Epithelial cell of esophagus (primary cell): ENCODE measurements around the gene TTC7B.
"Not testable (repeated sequence)": the region's sequence is repeated elsewhere in the genome, so short reads cannot be mapped to it uniquely, and the experiment has no call there.

Experiments used
- DNase-seq: peaks from one replicate; pipeline ENCODE4 v3.0.0; 2010; ENCODE audit warnings: low read depth
- H3K4me3 ChIP-seq: 2 replicates; pipeline ENCODE4 v1.5.1; 2011; ENCODE audit warnings: mild to moderate bottlenecking, low read length, control low read depth
- TF ChIP-seq, protein P1 (sequence below): IDR thresholded peaks from 2 replicates; pipeline ENCODE4 v1.5.1; 2011; ENCODE audit warnings: low read depth, mild to moderate bottlenecking, low read length, control low read depth, inconsistent platforms; ENCODE audit not compliant: insufficient read depth; ENCODE audit errors: missing control alignments

The TTC7B gene

DNA sequence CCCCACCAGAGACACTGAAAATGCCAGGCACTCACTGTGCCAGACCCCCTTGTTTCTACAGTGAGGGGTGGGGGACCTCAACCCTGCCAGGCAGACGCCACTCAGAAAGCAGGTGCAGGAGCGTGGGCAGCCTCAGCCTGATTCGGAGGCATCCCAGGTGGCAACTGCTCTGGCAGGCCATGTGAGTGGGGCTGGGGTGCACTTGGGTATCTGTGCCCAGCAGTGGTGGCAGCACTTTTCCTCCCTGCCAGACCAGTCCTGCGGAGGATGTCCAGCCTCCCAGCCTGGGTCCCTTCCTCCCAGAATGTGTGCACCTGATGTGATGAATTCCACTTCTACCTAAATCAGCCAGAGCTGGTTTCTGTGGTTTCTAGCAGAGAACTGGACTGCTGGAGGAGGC, 13.4 kb upstream of the TTC7B start:
- H3K4me3 ChIP-seq: no peak overlapping the region
- DNase-seq: no peak
- TF ChIP-seq, protein P1, sequence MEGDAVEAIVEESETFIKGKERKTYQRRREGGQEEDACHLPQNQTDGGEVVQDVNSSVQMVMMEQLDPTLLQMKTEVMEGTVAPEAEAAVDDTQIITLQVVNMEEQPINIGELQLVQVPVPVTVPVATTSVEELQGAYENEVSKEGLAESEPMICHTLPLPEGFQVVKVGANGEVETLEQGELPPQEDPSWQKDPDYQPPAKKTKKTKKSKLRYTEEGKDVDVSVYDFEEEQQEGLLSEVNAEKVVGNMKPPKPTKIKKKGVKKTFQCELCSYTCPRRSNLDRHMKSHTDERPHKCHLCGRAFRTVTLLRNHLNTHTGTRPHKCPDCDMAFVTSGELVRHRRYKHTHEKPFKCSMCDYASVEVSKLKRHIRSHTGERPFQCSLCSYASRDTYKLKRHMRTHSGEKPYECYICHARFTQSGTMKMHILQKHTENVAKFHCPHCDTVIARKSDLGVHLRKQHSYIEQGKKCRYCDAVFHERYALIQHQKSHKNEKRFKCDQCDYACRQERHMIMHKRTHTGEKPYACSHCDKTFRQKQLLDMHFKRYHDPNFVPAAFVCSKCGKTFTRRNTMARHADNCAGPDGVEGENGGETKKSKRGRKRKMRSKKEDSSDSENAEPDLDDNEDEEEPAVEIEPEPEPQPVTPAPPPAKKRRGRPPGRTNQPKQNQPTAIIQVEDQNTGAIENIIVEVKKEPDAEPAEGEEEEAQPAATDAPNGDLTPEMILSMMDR: no peak

DNA sequence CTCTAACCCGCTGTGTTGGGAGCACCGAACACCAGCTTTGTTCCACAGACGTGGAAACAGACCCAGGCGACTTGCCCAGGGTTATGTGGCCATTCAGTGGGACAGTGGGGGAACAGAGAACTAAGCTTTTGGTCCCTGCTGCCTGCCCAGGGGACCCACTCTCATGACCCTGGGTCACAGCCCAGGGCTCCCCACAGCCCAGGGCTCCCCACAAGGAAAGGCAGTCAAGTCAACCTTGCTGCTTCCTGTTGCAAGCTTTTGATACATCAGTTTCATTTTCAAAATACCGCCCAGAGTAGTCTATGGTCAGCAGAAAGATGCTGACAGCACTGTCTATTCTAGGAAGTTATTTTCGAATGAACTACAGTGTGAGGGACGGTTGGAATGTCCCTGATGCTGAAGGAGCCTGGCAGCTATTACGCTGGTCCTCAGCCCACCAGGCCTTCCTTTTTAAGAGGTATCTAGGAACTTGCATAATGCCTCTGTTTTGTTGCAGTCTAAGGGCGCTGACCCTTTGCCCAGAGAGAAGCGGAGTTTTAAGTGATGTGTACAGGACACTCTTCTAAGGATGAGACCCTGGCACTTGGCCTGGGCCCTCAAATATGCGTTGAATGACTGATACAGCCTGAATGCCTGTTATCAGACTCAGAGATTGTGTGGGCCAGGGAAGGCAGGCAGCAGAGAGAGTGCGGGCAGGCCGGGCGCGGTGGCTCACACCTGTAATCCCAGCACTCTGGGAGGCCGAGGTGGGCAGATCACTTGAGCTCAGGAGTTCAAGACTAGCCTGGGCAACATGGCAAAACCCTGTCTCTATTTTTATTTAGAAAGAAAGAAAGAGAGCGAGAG, 12.6 kb upstream of the TTC7B start:
- TF ChIP-seq, protein P1: no peak
- no peak for DNase-seq
- H3K4me3 ChIP-seq: peak overlapping the region; percentile 44

DNA sequence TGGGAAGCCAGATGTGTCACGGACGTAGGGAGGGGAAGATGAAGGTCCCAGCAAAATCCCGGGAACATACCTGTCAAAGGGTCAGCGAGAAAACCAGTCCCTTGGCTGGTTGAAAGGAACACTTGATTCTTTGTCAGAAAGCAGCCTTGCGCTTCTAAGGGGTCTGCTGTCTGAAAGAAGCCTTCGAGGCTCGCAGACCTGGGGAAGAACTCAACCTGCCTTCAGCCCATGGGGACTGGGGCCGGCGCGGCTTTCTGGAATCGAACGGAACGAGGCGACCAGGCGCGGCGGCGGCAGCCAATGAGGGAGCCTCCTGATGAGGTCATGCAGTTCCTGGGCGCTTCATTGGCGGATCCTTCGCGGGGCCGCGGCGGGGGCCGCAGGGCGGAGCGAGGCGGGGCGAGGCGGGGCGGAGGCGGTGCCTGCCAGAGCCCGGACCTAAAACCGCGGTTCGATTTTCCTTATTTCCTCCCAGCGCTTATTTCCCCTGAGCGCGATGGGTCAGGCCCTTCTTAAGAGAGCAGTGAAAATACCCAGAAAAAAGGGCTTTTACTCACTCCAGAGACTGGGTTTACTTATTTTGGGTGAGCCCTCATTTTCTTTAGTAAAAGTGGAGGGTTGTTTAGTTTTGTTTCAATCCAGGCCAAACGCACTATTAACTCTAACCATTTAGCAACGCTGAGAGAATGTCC, 11.8 kb upstream of the TTC7B start:
- H3K4me3 ChIP-seq: peak overlapping the region; percentile 44
- TF ChIP-seq, protein P1: no peak
- peak; percentile 87 for DNase-seq

DNA sequence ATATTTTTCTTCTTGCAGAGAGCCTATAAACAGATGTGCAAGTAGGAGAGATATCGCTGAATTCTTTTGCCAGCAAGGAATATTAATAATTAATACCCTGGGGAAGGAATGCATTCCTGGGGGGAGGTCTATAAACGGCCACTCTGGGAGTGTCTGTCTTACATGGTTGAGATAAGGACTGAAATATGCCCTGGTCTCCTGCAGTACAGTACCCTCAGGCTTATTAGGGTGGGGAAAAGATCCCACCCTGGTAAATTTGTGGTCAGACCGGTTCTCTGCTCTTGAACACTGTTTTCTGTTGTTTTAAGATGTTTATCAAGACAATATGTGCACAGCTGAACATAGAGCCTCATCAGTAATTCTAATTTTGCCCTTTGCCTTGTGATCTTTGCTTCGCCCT, 7.3 kb upstream of the TTC7B start:
- not testable (repeated sequence) for H3K4me3 ChIP-seq, DNase-seq

DNA sequence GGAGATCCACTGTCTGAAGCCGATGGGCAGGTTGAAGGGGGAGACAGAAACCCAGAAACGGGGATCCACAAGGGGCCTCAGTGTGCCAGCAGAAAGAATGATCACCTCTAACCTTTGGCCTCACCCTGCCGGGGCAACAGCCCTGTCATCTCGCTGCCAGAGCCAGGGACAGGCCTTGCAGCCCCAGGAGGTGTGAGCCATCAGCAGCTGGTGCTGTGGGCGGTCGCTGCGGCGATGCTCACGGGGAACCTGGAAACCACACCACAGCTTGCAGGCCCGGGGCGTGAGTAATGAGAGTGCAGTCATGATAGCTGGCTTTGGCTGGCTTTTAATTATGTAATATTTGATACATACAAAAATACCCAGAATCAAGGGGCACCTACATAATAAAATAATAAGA, 4.7 kb upstream of the TTC7B start:
- DNase-seq: peak; percentile 94

DNA sequence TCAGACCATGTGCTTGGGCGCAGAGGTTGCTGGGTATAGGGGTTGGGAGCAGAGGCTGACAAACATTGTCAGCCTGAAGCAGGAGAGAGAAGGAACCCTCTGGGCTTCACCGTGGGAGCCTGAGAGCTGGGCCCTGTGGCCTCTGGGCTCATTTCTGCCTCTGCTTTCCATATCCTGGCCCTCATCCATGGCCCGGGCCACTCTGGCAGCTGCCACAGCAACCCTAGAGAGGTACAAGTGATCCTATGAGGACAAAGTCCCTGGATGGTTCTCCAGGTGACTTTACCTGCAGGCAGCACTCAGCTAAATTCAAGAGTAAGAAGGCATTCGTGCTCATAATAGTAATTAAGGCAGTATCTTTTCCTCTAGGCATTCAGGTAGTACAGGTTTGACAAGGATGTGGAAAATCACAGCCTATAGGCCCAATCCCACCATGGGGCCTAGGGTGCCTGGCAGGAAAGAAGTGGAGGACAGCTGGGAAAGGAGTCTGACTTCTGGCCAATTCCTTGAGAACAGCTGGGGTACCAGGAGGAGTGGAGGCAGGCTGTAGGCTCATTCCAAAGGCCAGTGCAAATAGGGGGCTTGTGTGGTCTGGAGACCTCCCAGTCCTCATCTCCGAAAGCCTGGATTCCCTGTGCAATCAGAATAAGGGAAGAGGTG, 3.6 kb upstream of the TTC7B start:
- DNase-seq: peak; percentile 60
- TF ChIP-seq, protein P1: no peak
- no peak overlapping the region for H3K4me3 ChIP-seq

More for the DNA sequence above, 4.7 kb upstream of the TTC7B start:
- TF ChIP-seq, protein P1: no peak
- no peak overlapping the region for H3K4me3 ChIP-seq

DNA sequence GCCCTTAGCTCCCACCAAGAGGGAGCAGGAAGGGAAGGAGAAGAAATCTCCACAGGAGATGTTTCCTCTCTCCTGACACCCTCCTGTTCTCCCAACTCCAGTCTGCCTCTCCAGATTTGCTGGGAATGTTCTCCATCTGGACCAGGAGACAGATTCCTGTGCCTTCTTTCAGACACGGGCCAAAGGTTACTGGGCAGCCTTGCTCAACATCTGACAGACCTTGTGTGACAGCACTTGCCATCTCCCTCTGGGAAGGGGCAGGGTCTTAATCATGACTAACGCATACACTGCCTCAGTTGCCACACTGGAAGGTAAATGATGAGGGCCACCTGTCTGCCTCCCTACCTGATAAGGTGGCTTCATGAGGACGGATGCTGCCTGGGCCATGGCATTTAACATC, 2.5 kb upstream of the TTC7B start:
- DNase-seq: no peak
- TF ChIP-seq, protein P1: no peak
- H3K4me3 ChIP-seq: no peak overlapping the region
